ENCODE measurements around the gene MACF1.
"Not testable (repeated sequence)": the region's sequence is repeated elsewhere in the genome, so short reads cannot be mapped to it uniquely, and the experiment has no call there.

MACF1 gene

DNA sequence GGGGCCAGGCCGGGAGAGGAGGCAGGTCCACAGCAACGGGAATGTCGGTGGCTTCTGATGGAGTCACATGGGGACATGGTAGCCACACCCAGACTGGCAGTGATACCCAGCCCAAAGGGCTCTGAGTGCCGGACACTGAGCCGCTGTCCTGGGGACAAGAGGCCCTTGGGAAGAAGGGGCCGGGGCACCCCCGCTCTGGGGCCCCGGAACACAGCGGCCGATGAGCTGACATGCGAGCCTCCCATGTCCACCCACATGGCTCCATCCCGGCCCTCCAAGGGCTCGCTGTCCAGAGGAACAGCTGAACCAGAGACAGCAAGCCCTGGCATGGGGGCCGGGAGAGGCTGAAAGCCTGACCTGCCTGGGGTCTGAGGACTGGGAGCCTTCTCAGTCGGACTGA, 294.3 kb downstream of the MACF1 start:
- not testable (repeated sequence) for DNase-seq

DNA sequence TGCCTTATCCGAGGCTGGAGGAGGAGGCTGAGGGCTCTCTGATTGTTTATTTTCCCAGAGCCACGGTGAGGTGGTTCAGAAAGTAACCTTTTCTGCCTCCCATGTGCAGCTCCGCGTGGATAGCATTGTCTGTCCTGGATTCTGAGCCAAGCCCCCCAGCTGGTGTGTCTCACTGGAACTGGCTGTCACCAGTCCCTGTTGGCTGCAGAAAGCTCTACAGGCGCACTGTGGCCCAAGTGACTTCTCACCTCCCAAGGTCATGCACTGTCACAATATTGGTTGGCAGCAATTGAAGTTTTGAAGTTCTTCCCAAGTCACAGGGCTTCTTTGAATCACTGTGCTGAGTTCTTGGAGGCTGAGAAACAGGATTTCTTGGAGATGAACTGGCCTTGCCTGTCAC, 295.2 kb downstream of the MACF1 start:
- no peak for DNase-seq

DNA sequence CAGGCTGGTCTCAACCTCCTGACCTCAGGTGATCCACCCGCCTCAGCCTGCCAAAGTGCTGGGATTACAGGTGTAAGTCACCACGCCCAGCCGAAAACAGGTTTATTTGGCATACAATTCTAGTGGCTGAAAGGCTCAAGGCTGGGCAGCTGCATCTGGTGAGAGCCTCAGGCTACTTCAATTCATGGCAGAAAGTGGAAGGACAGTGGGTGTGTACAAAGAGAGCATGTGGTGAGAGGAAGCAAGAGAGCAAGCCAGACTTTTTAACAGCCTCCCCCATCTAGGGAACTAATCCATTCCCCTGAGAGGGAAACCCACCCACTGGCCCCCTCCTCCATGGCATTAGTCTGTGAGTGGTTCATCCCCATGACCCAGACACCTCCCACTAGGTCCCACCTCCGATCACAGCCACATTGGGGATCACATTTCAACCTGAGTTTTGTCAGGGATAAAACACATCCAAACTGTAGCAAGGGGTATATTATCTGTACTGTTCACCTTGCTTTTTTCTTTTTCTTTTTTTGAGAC, 296.4 kb downstream of the MACF1 start:
- no peak for DNase-seq

DNA sequence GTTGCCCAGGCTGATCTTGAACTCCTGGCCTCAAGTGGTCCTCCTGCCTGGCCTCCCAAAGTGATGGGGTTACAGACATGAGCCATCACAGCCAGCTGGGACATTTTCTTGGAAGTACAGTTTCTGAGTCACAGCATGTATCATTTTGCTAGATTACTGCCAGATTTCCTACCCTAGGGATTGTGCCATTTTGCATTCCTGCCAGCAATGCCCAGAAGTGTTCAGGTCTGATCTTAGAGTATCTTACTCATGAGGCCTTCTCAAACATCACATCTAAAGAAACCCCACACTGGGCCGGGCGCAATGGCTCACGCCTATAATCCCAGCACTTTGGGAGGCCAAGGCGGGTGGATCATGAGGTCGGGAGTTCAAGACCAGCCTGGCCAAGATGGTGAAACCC, 297.2 kb downstream of the MACF1 start:
- no peak for DNase-seq

DNA sequence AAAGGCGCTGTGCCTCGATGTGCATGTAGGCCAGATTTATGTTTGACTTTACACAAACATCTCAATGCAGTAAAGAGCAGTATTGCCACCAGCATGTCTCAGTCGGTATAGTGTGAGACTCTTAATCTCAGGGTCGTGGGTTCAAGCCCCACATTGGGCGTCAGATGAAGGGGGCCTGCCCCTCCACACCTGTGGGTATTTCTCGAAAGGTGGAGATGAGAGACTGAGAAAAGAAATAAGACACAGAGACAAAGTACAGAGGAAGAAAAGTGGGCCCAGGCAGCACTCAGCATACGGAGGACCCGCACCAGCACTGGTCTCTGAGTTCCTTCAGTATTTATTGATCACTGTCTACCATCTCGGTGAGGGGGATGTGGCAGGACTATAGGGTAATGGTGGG, 299.9 kb downstream of the MACF1 start:
- DNase-seq: not testable (repeated sequence)

DNA sequence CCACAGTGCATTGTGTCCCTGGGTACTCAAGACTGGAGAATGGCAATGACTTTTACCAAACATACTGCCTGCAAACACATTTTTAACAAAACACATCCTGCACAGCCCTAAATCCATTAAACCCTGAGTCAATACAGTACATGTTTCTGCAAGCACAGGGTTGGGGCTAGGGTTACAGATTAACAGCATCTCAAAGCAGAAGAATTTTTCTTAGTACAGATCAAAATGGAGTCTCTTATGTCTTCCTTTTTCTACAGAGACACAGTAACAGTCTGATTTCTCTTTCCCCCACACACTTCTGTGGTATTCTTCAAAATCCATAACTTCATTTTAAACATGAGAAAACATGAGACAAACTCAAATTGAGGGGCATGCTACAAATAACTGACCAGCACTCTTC, 300.8 kb downstream of the MACF1 start:
- DNase-seq: no peak

DNA sequence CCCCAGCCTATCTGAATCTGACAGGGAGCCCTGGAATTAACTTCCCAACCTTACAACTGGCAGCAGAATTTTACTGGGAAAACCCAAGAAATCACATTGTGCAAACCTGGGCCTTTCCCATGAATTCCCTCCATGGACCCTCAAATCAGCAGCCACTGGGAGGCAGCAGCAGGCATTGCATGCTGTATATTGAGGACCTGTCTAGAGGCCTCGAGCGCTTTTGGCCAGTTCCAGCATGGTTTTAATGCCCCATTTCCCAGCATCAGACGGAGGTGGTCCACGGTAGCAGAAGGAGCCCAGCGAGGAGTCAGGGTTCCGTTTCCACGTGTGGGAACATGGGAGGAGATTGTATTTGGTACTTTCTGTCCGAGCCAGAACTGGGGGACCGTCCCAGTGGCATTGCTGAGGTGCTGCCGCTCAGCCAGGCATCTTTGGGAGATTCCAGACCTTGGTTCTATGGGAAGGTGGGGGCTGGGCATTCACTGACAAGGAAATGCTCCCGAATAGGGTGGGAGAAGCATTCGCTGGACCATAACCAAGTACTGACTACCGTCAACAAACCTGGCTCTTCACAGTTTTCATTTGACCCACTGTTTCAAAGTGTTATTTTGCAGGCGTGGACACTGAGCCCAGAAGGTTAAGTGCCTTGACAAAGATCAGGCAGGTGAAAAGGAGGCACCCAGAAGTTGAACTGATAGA, 302.9 kb downstream of the MACF1 start:
- no peak for DNase-seq

DNA sequence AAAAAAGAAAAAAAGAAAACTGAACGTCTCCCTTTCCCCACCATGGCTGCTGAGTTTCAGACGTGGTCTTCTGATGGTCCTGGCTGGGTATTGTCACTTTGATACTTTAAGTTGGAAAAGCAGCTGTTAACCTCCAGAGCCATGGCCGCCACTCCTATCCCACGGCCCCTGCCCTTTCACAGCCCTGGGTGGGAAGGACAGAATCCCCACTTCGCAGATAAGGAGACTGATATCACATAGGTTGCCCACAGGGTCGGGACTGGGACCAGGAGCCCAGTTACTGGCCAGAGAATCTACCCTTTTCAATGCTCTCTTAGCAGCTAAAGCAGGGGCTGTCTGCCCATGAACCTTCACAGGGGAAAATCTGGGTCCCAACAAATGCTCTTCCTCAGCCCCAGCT, 303.8 kb downstream of the MACF1 start:
- DNase-seq: no peak

DNA sequence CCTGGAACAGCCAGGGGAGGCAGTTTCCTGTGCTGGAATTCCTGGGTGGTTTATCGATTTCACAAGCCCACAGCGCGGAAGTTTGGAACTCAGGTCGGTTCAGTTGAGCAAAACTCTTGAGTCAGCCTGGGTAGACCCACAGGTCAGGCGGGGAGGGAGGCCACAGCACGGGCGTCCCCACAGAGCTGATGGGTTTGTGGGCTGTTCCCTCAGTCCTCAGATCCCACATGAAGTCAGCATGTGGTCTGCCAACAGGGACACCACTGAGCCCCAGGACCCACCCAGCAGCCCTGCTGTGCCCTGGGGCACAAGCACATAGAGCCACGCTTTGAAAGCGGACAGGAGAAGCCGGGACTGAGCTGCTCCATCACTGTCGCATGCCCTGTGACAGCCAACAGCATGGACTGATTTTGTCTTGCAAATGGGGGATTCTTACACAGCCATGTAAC, 304.4 kb downstream of the MACF1 start:
- DNase-seq: no peak

DNA sequence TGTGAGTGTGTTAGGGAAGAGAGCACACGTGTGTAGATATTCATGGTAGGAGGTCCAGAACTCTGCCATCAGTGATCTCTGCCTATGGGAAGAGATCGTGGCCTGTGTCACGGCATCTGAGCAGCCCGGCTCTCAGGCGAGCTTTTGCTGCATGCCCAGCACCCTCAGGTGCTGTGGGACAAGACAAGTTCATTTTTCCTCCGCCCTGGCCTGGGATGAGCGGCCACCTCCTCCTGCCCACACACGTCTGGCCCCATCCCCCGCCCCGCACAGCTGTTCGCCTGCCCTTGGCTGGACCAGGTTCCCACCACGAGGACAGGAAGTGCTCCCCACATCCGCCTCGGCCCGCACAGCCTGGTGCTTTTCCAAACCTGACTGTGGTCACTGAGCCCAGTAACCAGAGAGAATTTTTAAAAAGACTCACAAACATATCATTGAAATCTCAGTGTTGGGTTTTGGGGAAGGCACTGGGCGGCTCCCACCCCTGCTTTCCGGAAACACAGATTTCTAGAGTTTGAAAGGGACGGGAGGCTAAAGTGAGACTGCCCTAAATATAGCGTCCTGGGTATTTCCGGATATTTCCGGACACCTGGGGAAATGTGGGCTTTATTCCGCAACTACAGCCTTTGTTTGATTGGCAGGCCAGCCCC, 305.0 kb downstream of the MACF1 start:
- DNase-seq: no peak

DNA sequence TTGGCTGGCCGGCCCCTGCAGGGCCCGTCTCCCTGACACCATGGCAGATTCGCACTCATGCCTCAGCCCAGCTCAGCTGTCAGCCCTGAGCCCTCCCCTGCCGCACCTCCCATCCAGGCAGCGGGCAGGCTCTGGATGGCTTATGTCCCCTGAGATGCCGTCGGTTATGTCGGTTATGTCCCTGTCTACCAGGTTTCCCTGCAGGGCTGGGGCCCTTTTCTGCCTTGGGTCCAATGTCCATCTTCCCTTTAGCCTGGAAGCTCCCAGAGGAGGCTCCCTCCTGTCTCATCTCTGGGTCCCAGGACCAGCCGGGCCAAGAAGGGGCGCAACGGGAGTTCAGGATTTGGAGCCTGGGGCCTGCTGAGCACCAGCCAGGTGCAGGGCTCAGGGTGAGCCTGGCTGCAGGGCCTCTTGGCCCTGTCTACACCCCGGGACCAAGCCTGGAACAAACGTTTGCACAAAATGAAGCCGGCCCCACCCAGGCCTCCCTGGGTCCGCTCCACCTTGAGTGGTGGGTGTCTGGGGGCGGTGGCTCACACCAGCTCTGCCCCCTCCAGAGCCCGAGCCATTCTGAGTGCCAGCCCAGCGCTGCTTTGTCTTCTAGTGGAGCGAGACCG, 306.2 kb downstream of the MACF1 start:
- DNase-seq: not testable (repeated sequence)

DNA sequence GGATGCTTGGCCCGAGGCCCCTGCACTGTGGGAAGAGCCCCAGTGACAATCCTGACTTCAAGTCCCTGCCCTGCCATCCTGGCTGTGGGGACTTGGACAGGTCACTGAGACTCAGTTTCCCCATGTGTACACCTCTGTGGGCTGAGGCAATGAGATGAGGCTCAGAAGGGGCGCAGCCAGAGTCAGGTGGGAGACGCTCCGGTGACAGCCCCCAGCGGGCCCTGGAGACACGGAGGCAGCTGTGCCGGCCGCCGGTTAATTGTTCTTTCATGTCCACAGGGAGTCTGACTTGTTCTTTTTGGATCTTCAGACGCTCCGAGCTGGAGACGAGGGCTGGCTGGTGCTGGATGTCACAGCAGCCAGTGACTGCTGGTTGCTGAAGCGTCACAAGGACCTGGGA, 307.0 kb downstream of the MACF1 start:
- not testable (repeated sequence) for DNase-seq

DNA sequence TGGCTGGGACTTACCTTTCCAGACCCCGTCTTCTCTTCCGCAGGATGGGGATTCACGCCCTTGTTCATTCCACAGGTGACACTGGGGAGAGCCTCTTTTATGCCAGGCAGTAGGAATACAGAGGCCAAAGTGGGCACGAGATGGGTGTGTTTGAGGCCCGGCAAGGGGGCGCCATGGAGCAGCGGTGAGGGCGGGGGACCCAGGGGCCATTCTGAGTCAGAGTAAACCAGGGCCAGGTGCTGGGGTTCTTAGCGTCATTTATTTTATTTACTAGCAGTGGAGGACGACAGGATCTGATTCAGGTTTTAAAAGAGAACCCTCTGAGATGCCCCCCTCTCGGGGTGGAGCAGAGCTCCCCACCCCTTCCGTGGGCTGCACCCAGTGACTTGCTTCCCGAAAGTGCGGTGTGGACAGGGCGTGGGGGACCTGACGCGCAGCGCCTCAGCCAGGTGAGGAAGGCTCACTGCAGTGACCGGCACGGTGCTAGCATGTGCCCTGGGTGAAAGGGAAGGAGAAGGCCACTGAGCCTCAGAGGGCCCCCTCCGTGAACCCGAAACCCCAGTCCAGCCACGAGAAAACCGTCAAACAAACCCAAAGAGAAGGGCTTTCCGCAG, 307.8 kb downstream of the MACF1 start:
- DNase-seq: not testable (repeated sequence)

DNA sequence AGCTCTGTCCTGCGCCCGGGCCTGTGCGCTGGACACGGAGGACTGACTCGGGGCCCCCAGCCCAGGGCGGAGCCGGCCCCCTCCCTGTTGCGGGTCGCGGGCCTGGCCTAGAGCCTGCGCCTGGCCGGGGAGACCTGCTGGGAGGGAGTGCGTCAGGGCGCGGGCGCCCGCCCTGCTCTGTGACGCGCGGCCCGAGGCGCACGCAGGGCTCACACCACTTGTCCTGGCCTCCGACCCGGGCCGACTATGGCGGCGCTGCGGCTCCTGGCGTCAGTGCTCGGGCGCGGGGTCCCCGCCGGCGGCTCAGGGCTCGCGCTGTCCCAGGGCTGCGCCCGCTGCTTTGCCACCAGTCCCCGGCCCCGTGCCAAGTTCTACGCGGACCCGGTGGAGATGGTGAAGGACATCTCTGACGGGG, 310.2 kb downstream of the MACF1 start:
- not testable (repeated sequence) for DNase-seq

DNA sequence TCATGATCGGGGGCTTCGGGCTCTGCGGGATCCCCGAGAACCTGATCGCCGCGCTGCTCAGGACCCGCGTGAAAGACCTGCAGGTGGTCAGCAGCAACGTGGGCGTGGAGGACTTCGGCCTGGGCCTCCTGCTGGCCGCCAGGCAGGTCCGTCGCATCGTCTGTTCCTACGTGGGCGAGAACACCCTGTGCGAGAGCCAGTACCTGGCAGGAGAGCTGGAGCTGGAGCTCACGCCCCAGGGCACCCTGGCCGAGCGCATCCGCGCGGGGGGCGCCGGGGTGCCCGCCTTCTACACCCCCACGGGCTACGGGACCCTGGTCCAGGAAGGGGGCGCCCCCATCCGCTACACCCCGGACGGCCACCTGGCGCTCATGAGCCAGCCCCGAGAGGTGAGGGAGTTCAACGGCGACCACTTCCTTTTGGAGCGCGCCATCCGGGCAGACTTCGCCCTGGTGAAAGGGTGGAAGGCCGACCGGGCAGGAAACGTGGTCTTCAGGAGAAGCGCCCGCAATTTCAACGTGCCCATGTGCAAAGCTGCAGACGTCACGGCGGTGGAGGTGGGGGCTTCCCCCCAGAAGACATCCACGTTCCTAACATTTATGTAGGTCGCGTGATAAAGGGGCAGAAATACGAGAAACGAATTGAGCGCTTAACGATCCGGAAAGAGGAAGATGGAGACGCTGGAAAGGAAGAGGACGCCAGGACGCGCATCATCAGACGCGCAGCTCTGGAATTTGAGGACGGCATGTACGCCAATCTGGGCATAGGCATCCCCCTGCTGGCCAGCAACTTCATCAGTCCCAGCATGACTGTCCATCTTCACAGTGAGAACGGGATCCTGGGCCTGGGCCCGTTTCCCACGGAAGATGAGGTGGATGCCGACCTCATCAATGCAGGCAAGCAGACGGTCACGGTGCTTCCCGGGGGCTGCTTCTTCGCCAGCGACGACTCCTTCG, 310.9 kb downstream of the MACF1 start:
- DNase-seq: not testable (repeated sequence)

DNA sequence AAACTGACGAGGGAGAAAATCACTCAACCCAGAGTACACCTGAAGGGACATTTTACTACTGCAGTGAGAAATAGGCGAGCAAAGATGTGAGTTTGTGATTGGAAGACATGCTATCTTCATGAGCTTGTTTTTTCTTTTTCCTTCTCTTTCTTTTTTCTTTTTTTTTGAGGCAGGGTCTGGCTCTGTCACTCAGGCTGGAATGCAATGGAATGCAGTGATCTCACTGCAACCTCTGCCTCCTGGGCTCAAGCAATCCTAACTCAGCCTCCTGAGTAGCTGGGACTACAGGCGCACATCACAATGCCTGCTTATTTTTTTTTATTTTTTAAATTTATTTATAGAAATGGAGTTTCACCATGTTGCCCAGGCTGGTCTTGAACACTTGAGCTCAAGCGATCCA, 312.3 kb downstream of the MACF1 start:
- DNase-seq: not testable (repeated sequence)

DNA sequence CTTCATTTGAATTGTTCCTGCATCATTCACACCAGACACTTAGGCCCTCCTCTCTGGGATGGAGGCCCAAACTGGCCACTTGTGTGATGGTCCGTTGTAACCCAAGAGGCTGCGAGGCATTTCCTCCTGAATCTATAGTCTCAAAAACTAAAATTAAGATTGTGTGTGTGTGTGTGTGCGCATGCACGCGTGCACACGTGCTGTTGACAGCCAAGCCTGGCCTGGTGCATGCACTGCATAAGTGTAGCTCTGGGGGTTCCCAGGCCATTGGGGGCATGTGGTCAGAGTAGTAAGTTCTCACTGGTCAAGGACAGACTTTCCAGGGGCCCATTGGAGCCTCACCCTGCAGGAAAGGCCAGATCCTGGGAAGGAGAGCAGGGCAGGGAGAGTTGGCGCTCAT, 313.4 kb downstream of the MACF1 start:
- not testable (repeated sequence) for DNase-seq

DNA sequence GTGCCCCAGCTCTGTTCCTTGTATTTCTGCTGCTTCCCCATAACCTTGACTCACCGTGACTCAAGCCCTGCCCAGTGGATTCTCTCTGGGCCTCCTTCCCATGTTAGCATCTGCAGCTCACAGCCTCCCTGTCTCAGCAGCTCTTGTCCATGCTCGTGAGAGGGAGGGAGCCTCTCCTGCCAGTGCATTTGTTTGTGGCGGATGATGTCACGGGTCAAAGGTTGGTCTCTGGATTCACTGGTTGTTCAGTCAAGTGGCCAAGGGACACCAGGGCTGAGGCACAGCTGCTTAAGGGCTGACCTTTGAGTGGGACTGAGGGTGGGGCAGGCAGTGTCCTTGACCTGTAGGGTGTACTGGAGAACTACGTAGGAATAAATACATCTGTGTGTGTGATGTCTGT, 314.9 kb downstream of the MACF1 start:
- DNase-seq: not testable (repeated sequence)

DNA sequence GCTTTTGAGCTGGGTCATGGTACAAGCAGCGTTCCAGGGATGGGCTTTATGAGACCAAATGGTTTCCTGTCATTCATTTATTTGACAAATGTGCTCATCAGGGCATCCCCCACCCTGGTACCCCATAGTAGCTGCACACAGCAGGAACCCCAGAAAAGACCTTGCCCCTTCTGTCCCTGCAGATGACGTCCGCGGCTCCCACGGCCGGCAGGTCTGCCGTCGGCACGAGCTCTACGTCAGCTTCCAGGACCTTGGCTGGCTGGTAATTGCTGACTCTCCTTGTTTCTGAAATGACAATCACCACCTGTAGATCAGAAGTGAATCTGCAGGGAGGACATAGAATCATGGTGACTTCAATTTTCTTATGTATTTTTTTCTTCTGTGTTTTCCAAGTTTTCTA, 317.7 kb downstream of the MACF1 start:
- DNase-seq: not testable (repeated sequence)

DNA sequence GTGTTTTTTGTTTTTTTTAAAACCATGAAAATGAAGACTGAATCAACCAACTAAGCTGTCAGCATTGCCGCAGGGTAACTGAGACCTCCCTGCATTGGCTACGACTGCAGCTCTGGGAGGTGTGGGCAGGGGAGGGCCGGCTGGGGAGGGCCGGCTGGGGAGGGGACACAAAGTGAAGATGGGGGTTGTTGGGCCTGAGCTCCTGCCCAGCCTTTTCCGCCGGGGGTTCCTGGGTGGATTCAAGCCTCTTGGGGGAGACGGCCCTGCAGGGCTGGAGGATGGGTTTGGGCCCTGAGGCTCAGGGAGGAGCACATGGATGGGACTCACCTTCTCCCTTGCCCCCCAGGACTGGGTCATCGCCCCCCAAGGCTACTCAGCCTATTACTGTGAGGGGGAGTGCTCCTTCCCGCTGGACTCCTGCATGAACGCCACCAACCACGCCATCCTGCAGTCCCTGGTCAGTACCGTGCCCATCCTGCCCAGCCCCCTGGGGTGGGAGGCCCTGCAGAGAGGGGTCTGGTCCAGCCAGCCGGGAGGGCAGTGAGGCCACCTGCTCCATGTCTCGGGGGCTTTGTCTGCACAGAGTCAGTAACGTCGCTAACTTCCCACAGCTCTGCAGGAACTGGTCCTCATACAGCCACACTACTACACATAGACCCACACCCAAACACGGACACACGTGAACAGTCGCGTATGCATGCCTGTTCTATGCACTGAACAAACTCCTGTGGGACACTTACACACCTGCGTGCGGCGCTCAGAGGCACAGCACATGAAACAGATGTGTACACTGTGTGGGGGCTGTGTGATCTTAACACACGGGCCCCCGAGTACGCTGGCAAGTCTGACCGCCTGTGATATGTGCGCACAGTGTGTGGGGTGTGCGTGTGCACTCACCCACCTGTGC, 318.4 kb downstream of the MACF1 start:
- no peak for DNase-seq

DNA sequence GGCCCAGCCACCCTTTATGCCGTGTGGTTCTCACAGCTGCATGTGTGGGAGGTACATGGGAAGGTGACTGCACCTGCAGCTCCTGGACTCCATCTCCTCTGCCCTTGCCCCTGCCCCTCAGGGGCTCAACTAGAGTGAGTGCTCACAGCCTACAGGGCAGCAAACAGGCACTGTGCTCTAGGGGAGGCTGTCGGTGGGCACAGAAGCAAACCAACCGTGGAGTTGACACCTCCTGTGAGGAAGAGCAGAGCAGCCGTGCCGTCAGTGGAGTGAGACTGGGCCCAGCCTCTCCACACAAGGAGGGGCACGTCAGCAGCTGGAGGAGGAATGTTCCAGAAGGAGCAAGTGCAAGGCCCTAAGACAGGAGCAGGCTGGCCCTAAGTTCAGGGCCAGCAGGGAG, 319.7 kb downstream of the MACF1 start:
- DNase-seq: no peak
